Erythroblast (primary cell): Measurements from ENCODE around the gene HSFX4.
"Not testable (repeated sequence)": the region's sequence is repeated elsewhere in the genome, so short reads cannot be mapped to it uniquely, and the experiment has no call there.

ENCODE experiments used
- DNase-seq, 2 experiments: peaks; one replicate each; lab custom pipeline; 2025; lab: John Stamatoyannopoulos, UW
- GATA1 ChIP-seq: IDR thresholded peaks from 2 replicates; pipeline ENCODE4 v1.6.1; 2011; ENCODE audit warnings: low read depth, mild to moderate bottlenecking, control low read depth, low read length, moderate library complexity
- POLR2A ChIP-seq: IDR thresholded peaks from 2 replicates; pipeline ENCODE4 v1.6.1; 2011; ENCODE audit warnings: mild to moderate bottlenecking, low read length

The HSFX4 gene

GRCh38 chrX:149937328-149937727 lies 8.0 kb downstream of the HSFX4 start:
- DNase-seq = peak in 1 of 2 experiments; percentile 31

- no peak for TF ChIP-seq POLR2A
- no peak for TF ChIP-seq GATA1
- DNase-seq = peak; percentile 53 to 63
Observed at GRCh38 chrX:149937871-149938426, 8.6 kb downstream of the HSFX4 start.

GRCh38 chrX:149938427-149938880 lies 9.1 kb downstream of the HSFX4 start, which contains the start of gene EOLA2:
EOLA2 (minus strand) TSS chrX:149938491; CDS start chrX:149933874, 4,617 bp downstream.
- TF ChIP-seq GATA1 = no peak
- TF ChIP-seq POLR2A = peak; percentile 81
- DNase-seq = peak; percentile 97 to 99

- TF ChIP-seq GATA1 (no peak), POLR2A (no peak)
- peak; percentile 94 for DNase-seq
Observed at GRCh38 chrX:149938881-149939654, 9.7 kb downstream of the HSFX4 start.

- TF ChIP-seq GATA1 = no peak
- TF ChIP-seq POLR2A = no peak
- DNase-seq = no peak
Observed at GRCh38 chrX:149939655-149939904, 10.2 kb downstream of the HSFX4 start.

- TF ChIP-seq GATA1 (no peak), POLR2A (peak; percentile 39)
- peak; percentile 97 to 98 for DNase-seq
Observed at GRCh38 chrX:149939905-149940673, 10.7 kb downstream of the HSFX4 start.

- DNase-seq = not testable (repeated sequence)
Observed at GRCh38 chrX:149940674-149941024, 11.3 kb downstream of the HSFX4 start.

DNA sequence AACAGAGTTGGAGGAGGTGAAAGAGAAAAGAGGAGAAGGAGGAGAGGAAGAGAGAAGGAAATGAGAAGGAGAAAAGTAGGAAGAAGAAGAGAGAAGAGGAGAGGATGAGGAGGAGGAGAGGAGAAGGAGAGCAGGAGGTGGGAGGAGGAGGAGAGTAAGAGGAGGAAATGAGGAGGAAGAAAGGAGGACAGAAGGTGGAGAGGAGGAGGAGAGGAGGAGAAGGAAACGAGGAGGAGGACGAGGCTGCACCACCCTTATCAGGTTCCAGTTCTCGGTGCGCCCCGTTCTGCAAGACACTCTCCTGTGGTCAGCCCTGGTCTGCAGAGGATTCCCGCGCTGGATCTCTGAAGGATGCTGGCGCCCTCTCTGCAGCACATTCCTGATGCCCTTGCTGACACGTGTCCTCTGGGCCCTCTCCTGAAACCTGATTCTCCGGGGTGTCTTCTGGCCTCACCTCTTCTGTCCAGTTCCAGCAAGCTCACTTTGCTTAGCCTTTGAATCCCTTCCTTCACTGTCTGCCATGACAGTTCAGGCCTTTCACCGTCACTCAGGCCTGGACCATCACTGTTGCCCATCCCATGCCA lies 15.8 kb downstream of the HSFX4 start:
- not testable (repeated sequence) for DNase-seq

DNA sequence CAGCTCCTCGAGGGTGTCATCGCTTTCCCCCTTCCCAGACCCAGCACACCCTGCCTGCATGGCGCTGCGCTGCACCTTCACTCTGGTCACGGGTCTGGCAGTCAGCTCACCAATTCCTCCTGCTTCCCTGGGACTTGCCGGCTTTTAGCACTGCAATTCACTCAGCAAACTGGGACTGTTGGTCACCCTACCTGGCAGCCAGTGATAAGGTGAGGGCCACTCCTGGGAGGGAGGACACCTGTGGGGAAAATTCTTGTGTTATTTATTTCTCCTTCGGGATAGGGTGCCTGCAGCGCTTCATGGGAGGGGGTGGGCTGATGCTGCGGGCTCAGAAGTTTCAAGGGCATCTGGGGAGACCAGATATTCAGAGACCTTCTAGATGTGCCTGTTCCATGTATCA lies 16.4 kb downstream of the HSFX4 start:
- DNase-seq = not testable (repeated sequence)

- not testable (repeated sequence) for DNase-seq
Observed at GRCh38 chrX:149946932-149947331, 17.6 kb downstream of the HSFX4 start.

DNA sequence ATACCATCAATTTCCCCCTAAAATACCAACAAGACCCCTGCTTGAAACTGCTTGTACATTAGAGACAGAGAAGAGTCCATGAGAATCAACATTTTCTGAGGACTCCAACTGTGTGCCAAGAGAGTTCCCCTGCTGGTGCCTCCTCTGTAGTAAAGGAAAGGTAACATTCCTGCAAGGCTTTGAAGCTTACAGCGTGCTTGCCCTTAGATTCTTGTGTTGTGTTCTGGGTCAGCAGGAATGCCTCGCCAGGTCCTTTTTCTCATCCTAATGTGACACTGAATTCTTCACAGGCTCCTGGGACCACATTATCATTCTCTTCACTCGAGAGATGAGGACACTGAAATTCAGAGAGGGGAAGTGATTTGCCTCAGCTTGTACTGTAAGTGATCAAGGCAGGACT lies 18.6 kb downstream of the HSFX4 start:
- TF ChIP-seq POLR2A (no peak), GATA1 (no peak)
- no peak for DNase-seq

DNA sequence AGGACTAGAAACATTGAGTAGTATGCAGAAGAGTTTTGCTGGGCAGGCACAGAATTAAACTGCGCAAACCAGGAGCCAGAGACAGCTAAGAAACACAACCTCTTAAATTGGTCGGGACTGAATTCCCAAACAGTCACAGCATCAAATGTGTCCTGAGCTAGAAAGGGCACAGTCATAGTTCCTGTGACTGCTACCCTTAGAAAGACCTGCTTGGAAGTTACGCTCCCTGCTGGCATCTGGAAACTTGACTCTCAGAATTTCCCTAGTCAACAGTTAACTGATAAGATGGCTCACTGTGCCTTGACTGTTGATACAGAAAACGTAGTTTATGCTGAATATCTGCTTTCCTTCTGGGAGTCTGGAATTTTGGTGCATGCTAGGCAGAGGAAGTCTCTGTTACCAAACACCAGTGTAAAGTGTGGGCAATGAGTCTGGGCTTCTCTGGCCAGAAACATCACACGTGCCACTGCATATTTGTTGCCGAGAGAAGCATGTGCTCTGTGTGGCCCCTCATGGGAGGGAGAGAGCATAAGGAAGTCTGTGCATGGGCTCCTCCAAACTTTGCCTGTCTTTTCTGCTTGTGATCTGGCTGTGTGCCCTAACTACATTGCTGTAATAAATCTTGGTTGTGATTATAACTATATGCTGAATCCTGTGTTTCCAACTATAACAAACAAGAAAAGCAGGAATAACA lies 20.5 kb downstream of the HSFX4 start:
- TF ChIP-seq GATA1 = no peak
- DNase-seq = no peak

- DNase-seq = peak; percentile 16 to 45
- no peak for TF ChIP-seq GATA1
- TF ChIP-seq POLR2A = no peak
Observed at GRCh38 chrX:149950681-149951080, 21.3 kb downstream of the HSFX4 start.

GRCh38 chrX:149961572-149961971 lies 32.2 kb downstream of the HSFX4 start:
- DNase-seq = no peak
- TF ChIP-seq POLR2A = no peak
- no peak for TF ChIP-seq GATA1
